Nephron (organoid): ENCODE measurements around the gene KCNN4.
A peak's percentile ranks its signal among the peaks of the same experiment; 100 is the strongest.

Experiments used
- H3K27ac Mint-ChIP-seq, 3 experiments: 2 replicates each; pipeline ENCODE4 v1.8.0; 2020; ENCODE audit warnings: mixed read lengths in 3 of 3, mild to moderate bottlenecking in 2 of 3, moderate library complexity in 1 of 3
- H3K27me3 Mint-ChIP-seq: 2 replicates; pipeline ENCODE4 v1.8.0; 2021; ENCODE audit warnings: low read depth, mild to moderate bottlenecking, moderate library complexity, mixed read lengths
- H3K36me3 Mint-ChIP-seq: 2 replicates; pipeline ENCODE4 v1.8.0; 2020; ENCODE audit warnings: low read depth, mixed read lengths
- H3K4me1 Mint-ChIP-seq: 2 replicates; pipeline ENCODE4 v1.8.0; 2020; ENCODE audit warnings: mixed read lengths
- H3K4me3 Mint-ChIP-seq, 3 experiments: 2 replicates each; pipeline ENCODE4 v1.8.0; 2020; ENCODE audit warnings: mild to moderate bottlenecking in 3 of 3, mixed read lengths in 3 of 3, moderate library complexity in 2 of 3
- H3K9me3 Mint-ChIP-seq: 2 replicates; pipeline ENCODE4 v1.8.0; 2020; ENCODE audit warnings: mixed read lengths
- TF ChIP-seq, protein P1 (sequence below), 3 experiments: fragments of 200-600 bp; sonication (generic); IDR thresholded peaks; one replicate each; pipeline ENCODE4 v1.5.0; 2021; ENCODE audit warnings: antibody characterized with exemption in 3 of 3; ENCODE audit not compliant: unreplicated experiment in 3 of 3

KCNN4 gene

DNA sequence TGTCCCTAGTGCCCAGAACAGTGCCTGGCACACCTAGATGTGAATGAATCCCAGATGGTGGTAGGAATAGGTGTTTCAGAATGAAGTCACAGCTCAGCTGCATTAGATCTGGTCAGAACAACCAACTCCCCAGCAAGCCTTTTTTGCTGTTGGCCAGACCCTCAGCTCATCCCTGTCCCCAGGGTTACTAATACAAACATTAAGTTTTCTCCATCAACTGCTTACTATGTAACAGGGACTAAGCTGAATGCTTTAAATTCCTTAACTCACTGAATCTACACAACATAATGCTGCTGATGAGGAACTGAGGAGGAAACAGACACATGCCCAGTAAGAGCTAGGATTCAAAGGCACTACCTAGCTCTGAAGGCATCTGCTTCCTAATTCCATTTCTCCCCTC lies 44.8 kb downstream of the KCNN4 start:
- peaks cover 86% of the 10 kb centered on the region for H3K36me3 Mint-ChIP-seq
- no peak overlapping the region for H3K4me3 Mint-ChIP-seq
- H3K4me1 Mint-ChIP-seq = peaks cover 9% of the 10 kb centered on the region
- no peaks in the 10 kb centered on the region for H3K27me3 Mint-ChIP-seq
- H3K9me3 Mint-ChIP-seq = no peaks in the 10 kb centered on the region
- TF ChIP-seq, protein P1, sequence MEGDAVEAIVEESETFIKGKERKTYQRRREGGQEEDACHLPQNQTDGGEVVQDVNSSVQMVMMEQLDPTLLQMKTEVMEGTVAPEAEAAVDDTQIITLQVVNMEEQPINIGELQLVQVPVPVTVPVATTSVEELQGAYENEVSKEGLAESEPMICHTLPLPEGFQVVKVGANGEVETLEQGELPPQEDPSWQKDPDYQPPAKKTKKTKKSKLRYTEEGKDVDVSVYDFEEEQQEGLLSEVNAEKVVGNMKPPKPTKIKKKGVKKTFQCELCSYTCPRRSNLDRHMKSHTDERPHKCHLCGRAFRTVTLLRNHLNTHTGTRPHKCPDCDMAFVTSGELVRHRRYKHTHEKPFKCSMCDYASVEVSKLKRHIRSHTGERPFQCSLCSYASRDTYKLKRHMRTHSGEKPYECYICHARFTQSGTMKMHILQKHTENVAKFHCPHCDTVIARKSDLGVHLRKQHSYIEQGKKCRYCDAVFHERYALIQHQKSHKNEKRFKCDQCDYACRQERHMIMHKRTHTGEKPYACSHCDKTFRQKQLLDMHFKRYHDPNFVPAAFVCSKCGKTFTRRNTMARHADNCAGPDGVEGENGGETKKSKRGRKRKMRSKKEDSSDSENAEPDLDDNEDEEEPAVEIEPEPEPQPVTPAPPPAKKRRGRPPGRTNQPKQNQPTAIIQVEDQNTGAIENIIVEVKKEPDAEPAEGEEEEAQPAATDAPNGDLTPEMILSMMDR (IDR thresholded peaks at IDR 0.05; ENCODE audit: unreplicated experiment in 3 of 3) = no peak
- H3K27ac Mint-ChIP-seq = no peak overlapping the region

DNA sequence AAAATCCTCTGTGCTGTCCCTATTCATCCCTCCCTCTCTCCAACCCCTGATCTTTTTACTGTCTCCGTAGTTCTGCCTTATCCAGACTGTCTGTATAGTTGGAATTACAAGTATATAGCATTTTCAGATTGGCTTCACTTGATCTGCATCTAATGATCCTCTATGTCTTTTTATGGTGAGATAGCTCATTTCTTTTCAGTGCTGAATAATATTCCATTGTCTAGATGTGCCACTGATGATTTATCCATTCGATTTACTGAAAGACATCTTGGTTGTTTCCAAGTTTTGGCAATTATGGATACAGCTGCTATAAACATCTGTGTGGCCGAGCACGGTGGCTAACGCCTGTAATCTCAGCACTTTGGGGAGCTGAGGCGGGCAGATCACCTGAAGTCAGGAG lies 45.8 kb downstream of the KCNN4 start:
- H3K4me1 Mint-ChIP-seq = peaks cover 12% of the 10 kb centered on the region
- H3K9me3 Mint-ChIP-seq = no peaks in the 10 kb centered on the region
- H3K36me3 Mint-ChIP-seq = peaks cover 80% of the 10 kb centered on the region
- TF ChIP-seq, protein P1 (IDR thresholded peaks at IDR 0.05; ENCODE audit: unreplicated experiment in 3 of 3) = no peak
- H3K27me3 Mint-ChIP-seq = no peaks in the 10 kb centered on the region
- no peak overlapping the region for H3K4me3 Mint-ChIP-seq
- no peak overlapping the region for H3K27ac Mint-ChIP-seq

GRCh38 chr19:43731846-43732245 lies 48.9 kb downstream of the KCNN4 start:
- Mint-ChIP-seq H3K36me3 (peaks cover 78% of the 10 kb centered on the region), H3K4me3 (no peak overlapping the region), H3K4me1 (peaks cover 13% of the 10 kb centered on the region), H3K27me3 (no peaks in the 10 kb centered on the region), H3K9me3 (no peaks in the 10 kb centered on the region), H3K27ac (peak overlapping the region; percentile 33 to 58 (median 34))
- TF ChIP-seq, protein P1 (IDR thresholded peaks at IDR 0.05; ENCODE audit: unreplicated experiment in 3 of 3) = no peak

DNA sequence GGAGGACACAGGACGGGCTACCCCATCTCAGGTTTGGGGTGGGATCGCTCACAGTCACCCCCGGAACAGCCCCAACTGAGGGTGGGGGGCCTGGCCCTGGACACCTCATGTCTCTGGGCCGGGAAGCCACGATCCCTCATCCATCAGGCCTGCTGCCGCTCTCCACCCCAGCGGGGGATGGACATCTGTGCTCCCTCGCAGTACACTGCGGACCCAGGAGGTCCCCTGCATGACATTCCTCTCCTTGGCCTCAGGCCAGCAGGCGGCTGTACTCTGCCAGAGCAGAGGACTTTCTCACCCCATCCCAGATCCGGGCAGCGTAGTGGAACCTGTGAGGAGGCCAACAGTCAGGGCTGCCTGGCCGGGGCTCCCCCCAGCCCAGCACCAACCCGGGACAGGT lies 49.4 kb downstream of the KCNN4 start:
- Mint-ChIP-seq H3K4me1 (peaks cover 13% of the 10 kb centered on the region), H3K36me3 (peaks cover 73% of the 10 kb centered on the region), H3K27ac (no peak overlapping the region), H3K4me3 (no peak overlapping the region), H3K27me3 (no peaks in the 10 kb centered on the region), H3K9me3 (no peaks in the 10 kb centered on the region)
- TF ChIP-seq, protein P1 (IDR thresholded peaks at IDR 0.05; ENCODE audit: unreplicated experiment in 3 of 3) = no peak

DNA sequence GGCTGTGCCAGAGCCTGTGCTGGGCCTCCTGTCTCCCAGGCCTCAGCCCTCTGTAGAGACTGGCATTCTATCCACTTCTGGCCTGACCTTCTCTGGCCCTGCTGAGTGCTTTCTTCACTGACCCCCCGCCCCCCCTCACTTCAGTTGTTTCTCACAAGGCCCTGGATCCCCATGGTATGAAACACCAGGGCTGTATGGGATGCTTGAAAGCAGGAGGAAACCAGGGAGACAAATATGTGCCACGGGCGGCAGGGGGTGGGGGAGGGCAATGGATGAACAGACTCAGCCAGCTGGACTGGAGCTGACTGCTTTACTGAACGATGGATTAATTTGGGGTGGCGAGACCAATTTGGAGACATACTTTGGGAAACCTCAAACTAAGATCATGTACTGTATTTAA lies 50.9 kb downstream of the KCNN4 start:
- TF ChIP-seq, protein P1 (IDR thresholded peaks at IDR 0.05; ENCODE audit: unreplicated experiment in 3 of 3) = no peak
- H3K27ac Mint-ChIP-seq = no peak overlapping the region
- no peaks in the 10 kb centered on the region for H3K9me3 Mint-ChIP-seq
- peaks cover 63% of the 10 kb centered on the region for H3K36me3 Mint-ChIP-seq
- H3K4me3 Mint-ChIP-seq = no peak overlapping the region
- H3K4me1 Mint-ChIP-seq = peaks cover 13% of the 10 kb centered on the region
- no peaks in the 10 kb centered on the region for H3K27me3 Mint-ChIP-seq

DNA sequence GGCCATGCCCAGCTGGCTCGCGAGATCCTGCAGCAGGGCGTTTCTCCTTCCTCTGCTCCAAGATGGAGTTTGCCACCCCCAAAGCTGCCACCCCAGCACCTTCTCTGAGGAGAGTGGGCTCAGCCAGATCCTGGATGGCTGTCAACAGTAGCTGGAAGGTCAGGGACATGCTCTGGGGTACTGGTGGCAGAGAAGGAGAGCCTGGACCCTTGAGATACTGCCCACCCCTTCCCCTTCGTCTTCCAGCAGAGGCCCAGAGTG lies 53.2 kb downstream of the KCNN4 start:
- TF ChIP-seq, protein P1 (IDR thresholded peaks at IDR 0.05; ENCODE audit: unreplicated experiment in 3 of 3) = no peak
- Mint-ChIP-seq H3K9me3 (no peaks in the 10 kb centered on the region), H3K27me3 (no peaks in the 10 kb centered on the region), H3K4me3 (no peak overlapping the region), H3K27ac (no peak overlapping the region), H3K36me3 (peaks cover 40% of the 10 kb centered on the region), H3K4me1 (peaks cover 12% of the 10 kb centered on the region)
